Endothelial cell (in vitro differentiated cells): Measurements from ENCODE around the gene DISC1. TPM values are rescaled to one million over a fixed set of nuclear protein-coding genes. Genes with fewer than 3 reads are reported as not detected.

Source experiments
- DNase-seq: peaks from one replicate; pipeline ENCODE4 v3.0.0; 2021; ENCODE audit warnings: low spot score
- H3K27ac Mint-ChIP-seq: one replicate; pipeline ENCODE4 v1.8.0; 2021; ENCODE audit warnings: mixed read lengths, inconsistent platforms; ENCODE audit not compliant: unreplicated experiment
- H3K27me3 Mint-ChIP-seq: one replicate; pipeline ENCODE4 v1.8.0; 2021; ENCODE audit warnings: mild to moderate bottlenecking, moderate library complexity, mixed read lengths, inconsistent platforms; ENCODE audit not compliant: unreplicated experiment
- H3K36me3 Mint-ChIP-seq: one replicate; pipeline ENCODE4 v1.8.0; 2021; ENCODE audit warnings: mild to moderate bottlenecking, low read depth, mixed read lengths, inconsistent platforms; ENCODE audit not compliant: unreplicated experiment
- H3K4me1 Mint-ChIP-seq: one replicate; pipeline ENCODE4 v1.8.0; 2021; ENCODE audit warnings: mild to moderate bottlenecking, mixed read lengths, inconsistent platforms; ENCODE audit not compliant: unreplicated experiment
- H3K4me3 Mint-ChIP-seq: one replicate; pipeline ENCODE4 v1.8.0; 2021; ENCODE audit warnings: mild to moderate bottlenecking, mixed read lengths, inconsistent platforms; ENCODE audit not compliant: unreplicated experiment
- H3K9me3 Mint-ChIP-seq: one replicate; pipeline ENCODE4 v1.8.0; 2021; ENCODE audit warnings: mixed read lengths, inconsistent platforms; ENCODE audit not compliant: unreplicated experiment
- CTCF ChIP-seq: fragments of 200-600 bp; sonication (generic); IDR thresholded peaks from one replicate; pipeline ENCODE4 v1.5.0; 2021; ENCODE audit warnings: antibody characterized with exemption; ENCODE audit not compliant: unreplicated experiment
- total RNA-seq: library from RNA; stranded (reverse); fragmentation: NEBNext Ultra II Directional; extraction: Animal tissue kit (Norgen Biotek cat#: 25700); gene quantifications from one replicate; pipeline ENCODE4 v1.2.1, GENCODE V29; 2021; ENCODE audit not compliant: unreplicated experiment

DISC1 gene
- total RNA-seq, 1 donor from 2014 or later = 82.5 TPM

GRCh38 chr1:231721436-231721835, 94.8 kb downstream of the DISC1 start:
- H3K27ac Mint-ChIP-seq = no peak overlapping the region
- H3K4me3 Mint-ChIP-seq = no peak overlapping the region
- no peak for TF ChIP-seq CTCF
- DNase-seq = no peak
- peaks cover 35% of the 10 kb centered on the region for H3K36me3 Mint-ChIP-seq
- peaks cover 4% of the 10 kb centered on the region for H3K27me3 Mint-ChIP-seq
- no peaks in the 10 kb centered on the region for H3K9me3 Mint-ChIP-seq
- peaks cover 35% of the 10 kb centered on the region for H3K4me1 Mint-ChIP-seq

DNA sequence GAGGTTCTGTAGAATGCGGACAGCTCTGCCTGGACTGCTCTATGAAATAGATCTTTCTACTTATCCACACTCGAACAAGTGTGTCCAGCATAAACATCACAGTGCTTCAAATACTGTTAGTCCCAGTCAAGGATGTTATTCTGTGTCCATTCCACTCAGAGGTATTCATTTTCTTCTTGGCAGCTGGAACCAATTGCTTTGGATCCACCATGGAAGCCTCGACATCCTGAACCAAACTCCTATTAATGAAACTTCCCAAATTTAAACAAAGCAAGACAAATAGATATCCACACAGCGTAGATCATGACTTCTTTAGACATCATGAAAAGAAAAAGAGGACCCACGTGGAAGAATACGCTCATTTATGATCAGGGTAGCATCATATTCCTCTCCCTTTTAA, 95.8 kb downstream of the DISC1 start:
- H3K4me3 Mint-ChIP-seq = no peak overlapping the region
- H3K36me3 Mint-ChIP-seq = peaks cover 33% of the 10 kb centered on the region
- no peak for DNase-seq
- H3K27me3 Mint-ChIP-seq = peaks cover 4% of the 10 kb centered on the region
- peaks cover 35% of the 10 kb centered on the region for H3K4me1 Mint-ChIP-seq
- H3K9me3 Mint-ChIP-seq = no peaks in the 10 kb centered on the region
- no peak for TF ChIP-seq CTCF
- H3K27ac Mint-ChIP-seq = no peak overlapping the region

DNA sequence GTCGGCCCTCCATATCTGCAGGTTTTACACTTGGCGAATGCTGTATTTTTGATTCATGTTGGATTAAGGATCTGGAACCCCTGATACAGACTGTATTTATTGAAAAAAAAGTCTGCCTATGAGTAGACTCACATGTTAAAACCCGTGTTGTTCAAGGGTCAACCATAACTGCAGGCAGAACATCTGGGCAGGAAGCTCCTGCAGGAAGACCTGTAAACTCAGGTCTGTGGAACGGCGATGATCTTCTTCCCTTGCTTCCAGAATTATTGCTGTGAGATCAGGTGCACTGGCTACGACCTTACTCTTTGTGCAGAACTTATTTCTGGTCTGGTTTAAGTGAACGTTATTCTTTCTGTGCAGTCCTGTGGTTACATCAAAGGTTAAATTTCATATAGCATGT, 96.6 kb downstream of the DISC1 start:
- peaks cover 35% of the 10 kb centered on the region for H3K4me1 Mint-ChIP-seq
- no peak overlapping the region for H3K27ac Mint-ChIP-seq
- no peaks in the 10 kb centered on the region for H3K9me3 Mint-ChIP-seq

DNA sequence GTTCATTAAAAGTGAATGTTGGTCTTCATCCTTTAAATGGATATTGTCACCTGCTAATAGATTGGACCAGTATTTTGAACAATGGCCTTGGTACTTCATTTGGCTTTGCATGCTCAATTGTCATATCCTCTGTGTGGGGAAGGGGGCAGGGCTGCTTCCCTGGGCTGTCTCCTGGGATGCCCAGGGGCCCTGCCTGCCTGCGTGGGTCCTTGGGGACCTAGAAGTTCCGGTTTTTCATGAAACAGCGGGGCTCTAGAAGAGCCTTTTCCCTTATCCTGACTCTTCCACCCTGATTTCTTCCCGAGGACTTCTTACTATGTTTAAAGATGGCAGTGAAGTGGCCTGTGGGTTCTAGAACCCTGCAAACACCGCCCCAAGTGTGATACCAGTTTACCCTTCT, 97.5 kb downstream of the DISC1 start:
- DNase-seq = no peak
- Mint-ChIP-seq H3K36me3 (peaks cover 36% of the 10 kb centered on the region), H3K4me3 (no peak overlapping the region), H3K27ac (peak overlapping the region; percentile 70), H3K4me1 (peaks cover 35% of the 10 kb centered on the region), H3K9me3 (no peaks in the 10 kb centered on the region), H3K27me3 (peaks cover 4% of the 10 kb centered on the region)
- TF ChIP-seq CTCF = no peak

More for the DNA sequence above, 96.6 kb downstream of the DISC1 start:
- H3K36me3 Mint-ChIP-seq = peaks cover 36% of the 10 kb centered on the region
- no peak for DNase-seq
- H3K4me3 Mint-ChIP-seq = peak overlapping the region; percentile 77
- peaks cover 4% of the 10 kb centered on the region for H3K27me3 Mint-ChIP-seq
- TF ChIP-seq CTCF = no peak

DNA sequence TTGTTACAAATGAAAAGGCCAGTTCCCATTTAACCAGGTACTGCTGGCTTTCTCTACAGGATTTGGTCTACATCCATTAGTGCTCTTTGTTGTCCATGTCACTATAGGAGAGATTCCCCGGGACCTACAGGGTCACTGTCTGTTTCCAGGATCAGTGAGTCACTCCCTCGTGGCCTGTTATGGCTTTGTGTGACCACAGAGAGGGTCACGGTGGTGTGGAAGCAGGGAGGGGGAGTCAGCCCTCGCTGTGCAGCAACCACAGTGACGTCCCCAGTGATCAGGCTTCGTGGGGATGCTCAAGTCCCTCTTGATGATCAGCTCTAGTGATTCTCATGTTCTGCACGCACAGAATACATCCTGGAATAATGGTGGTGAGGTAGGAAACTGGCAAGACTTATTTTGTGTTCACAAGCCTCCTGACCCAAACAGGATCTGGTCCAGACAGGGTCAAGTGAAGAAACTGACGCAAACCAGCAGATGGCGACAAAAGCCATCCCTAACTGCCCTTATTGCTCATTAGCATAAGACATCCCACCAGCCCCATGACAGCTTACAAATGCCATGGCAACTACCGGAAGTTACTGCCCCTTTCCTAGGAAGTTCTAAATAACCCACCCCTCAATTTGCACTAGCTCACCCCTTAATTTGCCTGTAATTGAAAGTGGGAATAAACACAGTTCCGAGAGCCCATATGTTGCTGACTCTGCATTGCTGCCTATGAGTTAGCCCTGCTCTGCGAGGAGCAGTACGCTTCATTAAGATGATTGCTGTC, 98.5 kb downstream of the DISC1 start:
- H3K27me3 Mint-ChIP-seq = peaks cover 1% of the 10 kb centered on the region
- peaks cover 36% of the 10 kb centered on the region for H3K36me3 Mint-ChIP-seq
- peak overlapping the region; percentile 65 for H3K27ac Mint-ChIP-seq
- peak; percentile 65 for TF ChIP-seq CTCF
- peaks cover 35% of the 10 kb centered on the region for H3K4me1 Mint-ChIP-seq
- no peak overlapping the region for H3K4me3 Mint-ChIP-seq
- peak; percentile 49 for DNase-seq
- no peaks in the 10 kb centered on the region for H3K9me3 Mint-ChIP-seq
